ENCODE results near the gene MRTFB. TPM values are rescaled to one million over a fixed set of nuclear protein-coding genes. Genes with fewer than 3 reads are reported as not detected.

Gene MRTFB
- total and polyA plus RNA-seq, 8 donors = 4.3 to 81.6 (median 22.4) TPM

DNA sequence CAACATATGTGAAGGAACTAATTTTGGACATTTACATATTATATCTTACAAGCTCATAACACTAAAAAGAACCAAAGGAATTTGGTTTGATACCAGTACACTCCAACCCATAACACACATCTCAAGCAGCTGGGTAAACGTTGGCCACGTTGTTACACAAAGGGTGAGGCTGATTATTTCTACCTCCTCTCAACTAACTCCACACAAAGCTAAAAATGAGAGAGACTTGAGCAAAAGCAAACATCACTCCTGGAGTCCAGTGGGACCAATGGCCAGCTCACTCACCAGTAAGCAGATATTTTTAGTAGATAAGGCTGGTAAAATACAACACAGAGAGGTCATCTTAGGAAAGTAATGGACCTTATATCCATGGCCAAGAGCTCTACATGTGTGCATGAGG is 207.6 kb downstream of the MRTFB start:
- no peak for TF ChIP-seq POLR2A (IDR thresholded peaks at IDR 0.05)
- no peak for TF ChIP-seq EP300 (IDR thresholded peaks at IDR 0.05)
- TF ChIP-seq POLR2AphosphoS5 (IDR thresholded peaks at IDR 0.05) = no peak
- no peaks in the 10 kb centered on the region for H3K36me3 ChIP-seq
- peak overlapping the region in 1 of 5 donors; percentile 18 for H3K27ac ChIP-seq
- intact Hi-C loops (cut with DNase I; ENCODE audit: low total_unique reads) = no loop called here
- peak; percentile 45 to 69 for DNase-seq
- peaks cover 0 to 3% (median 0%) of the 10 kb centered on the region in 4 donors for H3K9me3 ChIP-seq
- 27 to 48% (median 38%) methylated on average over 2 of the region's 2 CpGs for WGBS, 5 donors
- no peaks in the 10 kb centered on the region for H3K27me3 ChIP-seq
- H3K4me3 ChIP-seq = no peak overlapping the region
- peaks cover 0 to 3% (median 0%) of the 10 kb centered on the region in 4 donors for H3K4me1 ChIP-seq

- Histone ChIP-seq H3K4me3 (no peak overlapping the region), H3K36me3 (no peaks in the 10 kb centered on the region), H3K9me3 (peaks cover 0 to 3% (median 0%) of the 10 kb centered on the region in 4 donors), H3K27ac (no peak overlapping the region), H3K4me1 (peaks cover 0 to 11% (median 6%) of the 10 kb centered on the region in 4 donors), H3K27me3 (no peaks in the 10 kb centered on the region)
- no peak for DNase-seq
- TF ChIP-seq POLR2A (IDR thresholded peaks at IDR 0.05) (no peak), EP300 (IDR thresholded peaks at IDR 0.05) (no peak), CTCF (IDR thresholded peaks at IDR 0.05) (no peak), POLR2AphosphoS5 (IDR thresholded peaks at IDR 0.05) (no peak)
- intact Hi-C loops (cut with DNase I; ENCODE audit: low total_unique reads) = loop anchor here (10.0 kb wide), 1 partner anchor 356 kb away; the partner anchor contains the start of gene ERCC4
- 92 to 97% (median 96%) methylated on average over 2 of the region's 2 CpGs for WGBS, 5 donors
These were observed 209.4 kb downstream of the MRTFB start for GRCh38 chr16:14280541-14280940.

DNA sequence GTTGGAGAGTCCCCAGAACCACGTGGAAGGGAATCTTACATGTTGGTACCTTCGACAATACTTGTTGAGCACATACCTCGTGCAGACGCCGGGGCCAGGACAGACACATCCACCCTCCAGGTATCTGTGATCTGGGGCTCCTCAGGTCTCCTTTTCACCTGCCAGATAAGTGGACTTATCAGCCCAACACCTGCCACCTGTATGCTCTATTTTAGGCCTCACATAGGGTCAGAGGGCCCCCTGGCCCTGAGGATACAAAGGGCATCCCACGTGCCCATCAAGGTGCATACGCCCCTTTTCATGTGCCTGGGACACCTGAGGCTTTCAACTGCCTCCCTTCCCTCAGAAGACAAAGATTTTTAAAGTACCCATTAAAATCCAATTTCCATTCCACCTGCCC is 212.7 kb downstream of the MRTFB start:
- WGBS, 5 donors = 81 to 86% (median 85%) methylated on average over 7 of the region's 7 CpGs
- no peak for TF ChIP-seq POLR2AphosphoS5 (IDR thresholded peaks at IDR 0.05)
- no peak for TF ChIP-seq CTCF (IDR thresholded peaks at IDR 0.05)
- no peak for TF ChIP-seq POLR2A (IDR thresholded peaks at IDR 0.05)
- no peak for TF ChIP-seq EP300 (IDR thresholded peaks at IDR 0.05)
- H3K4me3 ChIP-seq = no peak overlapping the region
- intact Hi-C loops (cut with DNase I; ENCODE audit: low total_unique reads) = loop anchor here (10.0 kb wide), 1 partner anchor 359 kb away; the partner anchor contains the start of gene ERCC4
- H3K36me3 ChIP-seq = no peaks in the 10 kb centered on the region
- peaks cover 0 to 23% (median 14%) of the 10 kb centered on the region in 4 donors for H3K4me1 ChIP-seq
- H3K9me3 ChIP-seq = peaks cover 0 to 6% (median 3%) of the 10 kb centered on the region in 4 donors
- no peak overlapping the region for H3K27ac ChIP-seq
- DNase-seq = no peak
- no peaks in the 10 kb centered on the region for H3K27me3 ChIP-seq

DNA sequence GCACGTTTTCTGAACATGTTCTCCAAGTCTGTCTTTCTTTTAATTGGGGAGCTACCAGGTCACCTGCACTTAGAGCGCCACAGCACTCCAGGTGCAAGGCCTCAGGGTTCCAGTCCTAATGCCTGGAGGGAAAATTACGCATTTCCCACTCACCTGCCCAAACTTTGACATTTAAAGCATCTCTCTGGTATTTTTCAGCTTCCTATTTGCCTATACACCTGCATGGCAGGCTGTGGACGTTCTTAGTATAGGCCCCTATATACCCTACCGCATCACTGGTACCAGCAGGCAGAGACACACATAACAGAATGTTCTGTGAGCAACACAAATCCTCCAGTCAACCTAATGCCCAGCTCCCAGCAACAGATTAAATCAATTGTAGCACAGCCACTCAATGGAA is 213.3 kb downstream of the MRTFB start:
- H3K27me3 ChIP-seq = no peaks in the 10 kb centered on the region
- H3K4me3 ChIP-seq = peak overlapping the region in 1 of 4 donors; percentile 90
- no peak overlapping the region for H3K27ac ChIP-seq
- TF ChIP-seq EP300 (IDR thresholded peaks at IDR 0.05) (no peak), POLR2A (IDR thresholded peaks at IDR 0.05) (no peak), POLR2AphosphoS5 (IDR thresholded peaks at IDR 0.05) (no peak), CTCF (IDR thresholded peaks at IDR 0.05) (no peak)
- no peak for DNase-seq
- WGBS, 5 donors = 76 to 85% (median 79%) methylated on average over 5 of the region's 5 CpGs
- intact Hi-C loops (cut with DNase I; ENCODE audit: low total_unique reads) = loop anchor here (10.0 kb wide), 1 partner anchor 360 kb away; the partner anchor contains the start of gene ERCC4
- H3K4me1 ChIP-seq = peaks cover 0 to 23% (median 14%) of the 10 kb centered on the region in 4 donors
- peaks cover 0 to 10% (median 7%) of the 10 kb centered on the region in 4 donors for H3K9me3 ChIP-seq
- no peaks in the 10 kb centered on the region for H3K36me3 ChIP-seq

GRCh38 chr16:14284930-14285512 is 213.9 kb downstream of the MRTFB start:
- Histone ChIP-seq H3K9me3 (peaks cover 0 to 17% (median 13%) of the 10 kb centered on the region in 4 donors), H3K27me3 (no peaks in the 10 kb centered on the region), H3K4me3 (peak overlapping the region; percentile 82 to 90 (median 90)), H3K27ac (peak overlapping the region; percentile 83 to 93 (median 90)), H3K36me3 (no peaks in the 10 kb centered on the region), H3K4me1 (peaks cover 0 to 21% (median 14%) of the 10 kb centered on the region in 4 donors)
- no peak for TF ChIP-seq EP300 (IDR thresholded peaks at IDR 0.05)
- TF ChIP-seq CTCF (IDR thresholded peaks at IDR 0.05) = peak in 1 of 7 experiments; percentile 14
- intact Hi-C loops (cut with DNase I; ENCODE audit: low total_unique reads) = loop anchor here (10.0 kb wide), 1 partner anchor 360 kb away; the partner anchor contains the start of gene ERCC4
- WGBS, 5 donors = 0 to 1% (median 0%) methylated on average over 23 of the region's 23 CpGs
- DNase-seq = peak; percentile 67 to 87

Measured in stomach (tissue), 9 donors.